Keratinocyte (primary cell): Measurements from ENCODE around the gene CDH8. TPM values are rescaled to one million over a fixed set of nuclear protein-coding genes. Genes with fewer than 3 reads are reported as not detected.

Source experiments
- DNase-seq: peaks from one replicate; pipeline ENCODE4 v3.0.0-alpha.2; 2011; ENCODE audit warnings: low read depth, missing footprints, low spot score
- FAIRE-seq: peaks from 2 replicates; lab custom pipeline; 2011; peaks lifted over from hg19 to GRCh38; lab: Jason Lieb, UNC
- H2AFZ ChIP-seq: 2 replicates; pipeline ENCODE4 v1.6.0; 2012; ENCODE audit warnings: low read length, control low read depth, inconsistent platforms; ENCODE audit not compliant: control insufficient read depth
- H3K27ac ChIP-seq: 2 replicates; pipeline ENCODE4 v1.5.1; 2011; ENCODE audit warnings: low read length; ENCODE audit not compliant: control insufficient read depth, insufficient read depth
- H3K27me3 ChIP-seq: 3 replicates; pipeline ENCODE4 v1.6.0; 2011; ENCODE audit warnings: low read length; ENCODE audit not compliant: control insufficient read depth, insufficient read depth; ENCODE audit errors: extremely low read depth
- H3K36me3 ChIP-seq, 2 experiments: 2 replicates in 1 of 2; 3 replicates in 1 of 2; pipeline ENCODE4 v1.5.1; 2011; ENCODE audit warnings: low read length in 2 of 2, mild to moderate bottlenecking in 1 of 2; ENCODE audit not compliant: control insufficient read depth in 2 of 2, insufficient read depth in 2 of 2; ENCODE audit errors: extremely low read depth in 1 of 2
- H3K4me1 ChIP-seq: 3 replicates; pipeline ENCODE4 v1.5.1; 2011; ENCODE audit warnings: low read length; ENCODE audit not compliant: control insufficient read depth, insufficient read depth; ENCODE audit errors: extremely low read depth
- H3K4me2 ChIP-seq: 3 replicates; pipeline ENCODE4 v1.6.0; 2011; ENCODE audit warnings: low read depth, low read length; ENCODE audit not compliant: control insufficient read depth, insufficient read depth; ENCODE audit errors: extremely low read depth
- H3K4me3 ChIP-seq, 3 experiments: fragments of 200-600 bp in 1 of 3; sonication (generic) in 1 of 3; 2 replicates in 2 of 3; 3 replicates in 1 of 3; pipeline ENCODE4 v1.5.1; 2011 to 2016; ENCODE audit warnings: low read length in 3 of 3, mild to moderate bottlenecking in 3 of 3, control low read depth in 2 of 3, inconsistent platforms in 1 of 3, low read depth in 1 of 3, mixed read lengths in 1 of 3, mixed run types in 1 of 3, moderate library complexity in 1 of 3; ENCODE audit not compliant: control insufficient read depth in 2 of 3, insufficient read depth in 2 of 3; ENCODE audit errors: extremely low read depth in 1 of 3
- H3K79me2 ChIP-seq: 2 replicates; pipeline ENCODE4 v1.6.0; 2012; ENCODE audit warnings: low read length; ENCODE audit not compliant: control insufficient read depth, insufficient read depth
- H3K9ac ChIP-seq: 3 replicates; pipeline ENCODE4 v1.6.0; 2011; ENCODE audit warnings: low read length; ENCODE audit not compliant: control insufficient read depth, insufficient read depth; ENCODE audit errors: extremely low read depth
- H3K9me1 ChIP-seq: 3 replicates; pipeline ENCODE4 v1.6.0; 2011; ENCODE audit warnings: low read length; ENCODE audit not compliant: control insufficient read depth, insufficient read depth; ENCODE audit errors: extremely low read depth
- H3K9me3 ChIP-seq: 2 replicates; pipeline ENCODE4 v1.5.1; 2012; ENCODE audit warnings: low read depth, low read length; ENCODE audit not compliant: control insufficient read depth
- H4K20me1 ChIP-seq: 3 replicates; pipeline ENCODE4 v1.6.0; 2011; ENCODE audit warnings: low read length; ENCODE audit not compliant: control insufficient read depth, insufficient read depth; ENCODE audit errors: extremely low read depth
- EZH2 ChIP-seq: IDR thresholded peaks from one replicate; pipeline ENCODE4 v1.6.1; 2012; ENCODE audit warnings: inconsistent platforms, mild to moderate bottlenecking, low read length, moderate library complexity
- dilution Hi-C: fragments of 300-500 bp; cut with MboI; formaldehyde crosslinking; loops from one replicate; pipeline ENCODE4 v1.7.0; 2020; ENCODE audit warnings: low sequenced_read_pairs; ENCODE audit not compliant: extremely low pct_ligation_motif_present
- polyA plus RNA-seq, 5 experiments: library from polyadenylated mRNA; depleted of rRNA in 3 of 5; stranded (reverse) in 3 of 5; stranded (forward) in 1 of 5; unstranded in 1 of 5; fragments of >200 nt; gene quantifications; 1 replicate in 1 of 5; 2 replicates in 3 of 5; 3 replicates in 1 of 5; pipeline versions ENCODE4 v1.2.1 to v1.2.3, GENCODE V29; 2011 to 2012; ENCODE audit warnings: missing spikeins in 2 of 5, low read depth in 1 of 5, low replicate concordance in 1 of 5
- TF ChIP-seq, protein P1 (sequence below), 3 experiments: IDR thresholded peaks in 1 of 3; conservative IDR thresholded peaks in 1 of 3; optimal IDR thresholded peaks in 1 of 3; 2 replicates in 2 of 3; 3 replicates in 1 of 3; pipeline versions ENCODE3 to v1.5.1; 2011; ENCODE audit warnings: low read length in 3 of 3, mild to moderate bottlenecking in 3 of 3, moderate library complexity in 2 of 3, control low read depth in 1 of 3, inconsistent platforms in 1 of 3; ENCODE audit not compliant: insufficient read depth in 2 of 3; ENCODE audit errors: extremely low read depth in 1 of 3

Gene CDH8
- polyA plus RNA-seq, 1 donor (not counting 4 experiments of a cell fraction or from before 2014, with no cell fraction given), result 0.18 TPM

DNA sequence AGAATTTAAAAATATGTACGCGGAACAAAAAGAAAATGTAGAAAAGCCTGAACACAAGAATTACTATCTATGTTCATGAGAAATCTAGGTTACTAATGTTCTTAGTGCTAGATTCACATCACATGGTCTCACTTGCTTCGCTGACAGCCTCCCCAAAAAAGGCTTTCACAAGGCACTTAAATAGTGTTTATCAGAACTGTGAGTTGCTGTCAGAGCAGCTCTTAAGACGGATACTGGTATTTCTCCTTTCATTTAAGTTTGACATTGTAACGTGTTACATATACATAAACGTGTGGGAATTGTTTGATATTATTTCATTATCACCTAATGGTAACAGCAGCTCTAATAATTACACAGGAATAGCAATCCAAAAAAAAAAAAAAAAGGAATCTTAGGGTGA, 150.9 kb downstream of the CDH8 start:
- dilution Hi-C loops, result no loop called here
- H4K20me1 ChIP-seq, result no peaks in the 10 kb centered on the region
- no peaks in the 10 kb centered on the region for H3K36me3 ChIP-seq
- no peaks in the 10 kb centered on the region for H3K9me3 ChIP-seq
- H3K27me3 ChIP-seq, result no peaks in the 10 kb centered on the region
- peaks cover 7% of the 10 kb centered on the region for H3K4me1 ChIP-seq
- TF ChIP-seq, protein P1, sequence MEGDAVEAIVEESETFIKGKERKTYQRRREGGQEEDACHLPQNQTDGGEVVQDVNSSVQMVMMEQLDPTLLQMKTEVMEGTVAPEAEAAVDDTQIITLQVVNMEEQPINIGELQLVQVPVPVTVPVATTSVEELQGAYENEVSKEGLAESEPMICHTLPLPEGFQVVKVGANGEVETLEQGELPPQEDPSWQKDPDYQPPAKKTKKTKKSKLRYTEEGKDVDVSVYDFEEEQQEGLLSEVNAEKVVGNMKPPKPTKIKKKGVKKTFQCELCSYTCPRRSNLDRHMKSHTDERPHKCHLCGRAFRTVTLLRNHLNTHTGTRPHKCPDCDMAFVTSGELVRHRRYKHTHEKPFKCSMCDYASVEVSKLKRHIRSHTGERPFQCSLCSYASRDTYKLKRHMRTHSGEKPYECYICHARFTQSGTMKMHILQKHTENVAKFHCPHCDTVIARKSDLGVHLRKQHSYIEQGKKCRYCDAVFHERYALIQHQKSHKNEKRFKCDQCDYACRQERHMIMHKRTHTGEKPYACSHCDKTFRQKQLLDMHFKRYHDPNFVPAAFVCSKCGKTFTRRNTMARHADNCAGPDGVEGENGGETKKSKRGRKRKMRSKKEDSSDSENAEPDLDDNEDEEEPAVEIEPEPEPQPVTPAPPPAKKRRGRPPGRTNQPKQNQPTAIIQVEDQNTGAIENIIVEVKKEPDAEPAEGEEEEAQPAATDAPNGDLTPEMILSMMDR (optimal IDR thresholded peaks at IDR 0.05 in 1 of 3, IDR thresholded peaks at IDR 0.05 in 1 of 3, conservative IDR thresholded peaks at IDR 0.05 in 1 of 3; ENCODE audit: extremely low read depth in 1 of 3, insufficient read depth in 2 of 3, low read length in 3 of 3), result no peak
- TF ChIP-seq EZH2, result no peak
- no peak overlapping the region for H2AFZ ChIP-seq
- no peak overlapping the region for H3K4me2 ChIP-seq
- H3K27ac ChIP-seq, result no peak overlapping the region
- no peaks in the 10 kb centered on the region for H3K9me1 ChIP-seq
- no peak for FAIRE-seq
- no peak overlapping the region for H3K4me3 ChIP-seq
- no peak overlapping the region for H3K9ac ChIP-seq
- DNase-seq, result no peak
- no peaks in the 10 kb centered on the region for H3K79me2 ChIP-seq

DNA sequence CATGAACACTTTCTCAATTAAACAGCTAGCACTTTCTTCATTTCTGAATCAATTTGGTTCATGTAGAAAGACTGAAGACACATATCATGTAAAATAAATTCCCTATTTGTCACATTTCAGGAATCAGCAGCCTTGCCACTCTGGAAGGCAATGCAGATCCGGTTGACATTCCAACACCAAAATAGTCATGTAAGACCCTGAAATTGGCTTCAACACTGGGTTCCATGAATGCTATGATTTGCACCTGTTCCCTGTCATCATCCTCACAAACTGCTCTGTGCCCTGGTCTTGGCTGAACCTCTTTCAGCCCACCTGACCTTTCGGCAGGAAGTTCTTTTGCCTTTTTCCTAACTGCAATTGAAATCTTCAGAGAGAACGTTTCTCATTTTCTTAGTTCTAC, 156.9 kb downstream of the CDH8 start:
- dilution Hi-C loops, result no loop called here
- no peak for FAIRE-seq

More for the DNA sequence above, 156.9 kb downstream of the CDH8 start:
- Histone ChIP-seq H3K79me2 (no peaks in the 10 kb centered on the region), H3K4me2 (no peak overlapping the region), H3K4me3 (no peak overlapping the region), H2AFZ (no peak overlapping the region), H3K27ac (no peak overlapping the region), H3K4me1 (no peaks in the 10 kb centered on the region), H3K9ac (no peak overlapping the region), H3K36me3 (no peaks in the 10 kb centered on the region), H3K9me1 (no peaks in the 10 kb centered on the region), H3K9me3 (no peaks in the 10 kb centered on the region), H4K20me1 (no peaks in the 10 kb centered on the region), H3K27me3 (no peaks in the 10 kb centered on the region)
- DNase-seq, result no peak
- TF ChIP-seq, protein P1 (optimal IDR thresholded peaks at IDR 0.05 in 1 of 3, IDR thresholded peaks at IDR 0.05 in 1 of 3, conservative IDR thresholded peaks at IDR 0.05 in 1 of 3; ENCODE audit: extremely low read depth in 1 of 3, insufficient read depth in 2 of 3, low read length in 3 of 3), result no peak
- no peak for TF ChIP-seq EZH2
